AG09319 (cell line): Measurements from ENCODE around the gene ACOT9.
"Not testable (repeated sequence)": the region's sequence is repeated elsewhere in the genome, so short reads cannot be mapped to it uniquely, and the experiment has no call there.

Experiments used
- DNase-seq: peaks from one replicate; pipeline ENCODE4 v3.0.0-alpha.2; 2010; ENCODE audit warnings: low read depth; ENCODE audit errors: extremely low read depth
- CTCF ChIP-seq: IDR thresholded peaks from 2 replicates; pipeline ENCODE4 v1.5.1; 2011; ENCODE audit warnings: low read depth, mild to moderate bottlenecking, inconsistent platforms, low read length, moderate library complexity

Gene ACOT9

DNA sequence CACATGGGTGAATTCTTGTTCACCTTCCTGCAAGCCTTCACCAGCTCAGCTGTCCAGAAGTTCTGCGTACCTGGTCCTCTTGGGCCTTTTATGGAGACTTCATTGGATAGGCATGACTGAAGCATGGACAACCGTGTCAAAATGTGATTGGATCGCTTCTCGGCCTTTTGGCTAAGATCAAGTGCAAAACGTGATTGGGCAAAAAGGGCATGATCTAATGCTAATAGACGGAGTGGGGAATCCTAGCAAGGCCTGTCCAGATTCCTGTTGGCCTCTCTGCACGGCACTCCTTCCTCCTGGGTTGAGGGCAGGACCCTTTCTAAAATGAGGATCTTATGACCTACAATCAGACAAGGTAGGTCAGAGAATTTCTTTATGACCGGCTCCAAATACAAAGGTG, 50.9 kb downstream of the ACOT9 start:
- TF ChIP-seq CTCF: no peak
- no peak for DNase-seq

GRCh38 chrX:23676486-23676885, 66.6 kb downstream of the ACOT9 start:
- DNase-seq: not testable (repeated sequence)

- no peak for DNase-seq
- no peak for TF ChIP-seq CTCF
Observed at GRCh38 chrX:23673108-23673507, 70.0 kb downstream of the ACOT9 start.

DNA sequence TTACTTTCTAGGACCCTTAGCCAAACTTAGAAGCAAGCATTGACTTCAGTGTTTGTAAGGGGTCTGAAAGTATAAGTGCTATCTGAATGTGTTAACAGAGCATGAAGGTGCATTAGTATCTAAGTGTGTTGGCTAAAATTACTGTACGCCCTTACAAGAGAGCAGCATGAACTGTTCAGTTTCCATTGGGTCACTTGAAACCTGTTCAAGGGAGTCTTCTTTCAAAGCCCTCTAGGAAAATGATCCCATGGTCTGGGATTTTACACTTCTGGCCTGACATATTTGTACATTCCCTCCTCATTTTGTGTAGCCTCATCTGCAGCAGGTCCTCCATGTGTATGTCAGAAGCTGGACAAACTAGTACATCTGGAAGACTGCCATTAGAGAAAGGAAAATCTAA, 72.5 kb downstream of the ACOT9 start:
- no peak for DNase-seq
- TF ChIP-seq CTCF: no peak

DNA sequence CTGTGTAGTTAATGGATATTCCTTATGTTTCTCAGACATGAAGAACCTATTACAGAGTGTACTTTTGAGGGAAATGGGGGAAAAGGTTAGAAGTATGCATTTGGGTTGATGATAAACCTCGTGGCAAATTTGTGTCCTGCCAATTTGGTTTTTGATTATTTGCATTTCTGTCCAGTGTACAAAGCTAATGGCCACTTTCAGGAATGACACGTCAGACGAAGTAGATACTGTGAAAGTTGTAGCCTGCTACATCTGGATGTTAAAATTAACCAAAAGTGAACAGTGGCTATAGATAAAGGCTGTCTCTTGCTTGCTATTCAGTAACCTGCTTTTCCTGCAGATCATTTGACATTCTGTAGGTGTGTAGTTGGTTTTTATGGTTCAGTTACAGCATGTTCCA, 74.7 kb downstream of the ACOT9 start:
- TF ChIP-seq CTCF: no peak
- DNase-seq: no peak

GRCh38 chrX:23667239-23668177, 75.6 kb downstream of the ACOT9 start, which contains the start of gene PRDX4:
Gene PRDX4 (plus strand): TSS chrX:23667493. CDS start chrX:23667571, 78 bp downstream.
- TF ChIP-seq CTCF: no peak
- DNase-seq: peak; percentile 67

DNA sequence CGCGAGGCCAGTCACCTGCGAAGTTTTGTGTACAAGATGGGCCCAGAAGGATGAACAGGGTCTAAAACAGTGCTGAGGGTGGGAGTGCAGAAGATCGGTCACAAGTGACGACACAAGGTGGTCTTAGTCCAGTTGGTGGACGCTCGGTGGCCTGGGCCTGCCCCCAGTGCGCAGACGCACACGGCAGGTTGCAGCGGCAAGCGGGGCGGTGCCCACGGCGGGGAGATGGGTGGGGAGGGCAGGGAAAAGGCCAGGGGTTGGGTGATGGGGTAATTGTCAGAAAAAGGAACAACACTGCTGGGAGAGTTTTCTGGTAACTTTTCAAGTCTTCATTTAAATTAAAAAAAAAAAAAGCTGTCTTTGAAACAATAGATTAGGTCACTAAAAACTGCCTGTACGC, 76.8 kb downstream of the ACOT9 start:
- no peak for DNase-seq

More for the DNA sequence above, 76.8 kb downstream of the ACOT9 start:
- TF ChIP-seq CTCF: no peak
